A172 (cell line): ENCODE measurements around the gene DUSP7. TPM values are rescaled to one million over a fixed set of nuclear protein-coding genes. Genes with fewer than 3 reads are reported as not detected.

Experiments used
- DNase-seq: peaks from one replicate; pipeline ENCODE4 v3.0.0-alpha.2; 2015; ENCODE audit warnings: low spot score
- total RNA-seq: library from RNA; depleted of rRNA; stranded (reverse); fragments of >200 nt; shearing (Covaris generic); gene quantifications from 2 replicates; pipeline ENCODE4 v1.2.3, GENCODE V29; 2014; rRNA removed

The DUSP7 gene
- total RNA-seq, 1 experiment from 2014 or later: 14.1 TPM

DNA sequence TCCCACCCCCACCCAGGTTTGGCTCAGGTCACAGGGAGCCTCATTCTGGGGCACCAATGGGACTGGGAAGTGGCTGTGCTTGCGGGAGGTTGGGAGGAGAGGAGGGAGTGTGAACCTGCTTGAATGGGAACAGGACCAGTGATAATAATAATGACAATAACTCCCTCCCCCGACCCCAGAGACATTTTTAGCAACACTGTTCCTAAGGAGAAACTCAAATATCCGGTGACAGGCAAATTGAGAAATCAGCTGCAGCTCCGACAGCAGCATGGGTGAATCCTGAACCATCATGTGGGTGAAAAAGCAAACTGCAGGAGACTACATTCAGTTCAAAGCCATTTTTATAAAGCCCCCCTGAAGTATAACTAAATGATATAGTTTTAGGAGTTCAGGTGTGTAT lies 49.1 kb downstream of the DUSP7 start:
- DNase-seq: no peak

DNA sequence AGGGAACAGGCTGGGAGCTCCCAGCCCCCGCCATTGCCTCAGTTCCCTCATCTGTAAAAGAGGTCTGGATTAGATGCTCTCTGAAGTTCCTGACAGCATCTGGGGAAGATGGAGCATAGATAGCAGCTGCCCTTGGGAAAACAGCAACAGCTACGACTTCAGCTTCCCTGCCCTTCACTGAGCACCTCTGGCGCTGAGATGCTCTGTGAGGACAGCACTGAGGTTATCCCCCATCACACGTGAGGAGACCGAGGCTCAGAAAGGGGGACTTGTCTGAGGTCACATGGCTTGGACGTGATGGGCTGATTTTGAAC lies 49.6 kb downstream of the DUSP7 start:
- DNase-seq: no peak

DNA sequence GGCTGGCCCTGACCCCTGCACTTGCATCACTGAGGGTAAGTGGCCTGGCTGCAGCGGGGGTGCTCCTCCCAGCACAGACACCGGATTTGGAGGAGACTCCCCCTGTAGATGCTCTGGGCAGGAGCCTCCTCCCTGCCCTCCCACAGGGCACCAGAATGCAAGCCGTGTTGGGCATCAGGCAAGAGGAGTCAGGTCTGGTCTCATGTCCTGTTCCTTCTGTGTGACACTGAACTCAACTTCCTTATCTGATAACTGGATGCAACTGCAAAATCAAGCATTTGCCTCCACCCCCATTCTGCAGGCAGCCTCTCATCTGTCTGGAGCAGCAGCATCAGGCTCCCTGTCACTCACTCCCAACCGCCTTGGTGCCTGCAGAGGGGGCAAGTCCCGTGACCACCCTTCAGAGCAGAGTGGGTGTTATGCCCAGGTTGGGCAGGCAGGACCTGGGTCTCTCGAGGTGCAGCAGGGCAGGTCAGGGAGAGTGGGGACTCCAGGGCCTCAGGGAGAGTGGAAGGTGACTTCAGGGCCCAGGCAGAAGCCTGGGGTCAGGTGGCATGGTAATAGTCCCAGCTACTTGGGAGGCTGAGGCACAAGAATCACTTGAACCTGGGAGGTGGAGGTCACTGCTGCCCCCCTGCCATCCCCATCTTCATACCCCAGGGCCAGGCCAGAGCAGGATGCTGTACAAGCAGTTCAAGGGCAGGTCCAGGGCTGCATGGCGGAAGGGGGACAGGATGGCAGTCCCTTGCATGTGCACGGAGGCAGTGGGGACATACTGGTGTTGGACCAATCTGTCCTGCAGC lies 50.2 kb downstream of the DUSP7 start:
- no peak for DNase-seq

DNA sequence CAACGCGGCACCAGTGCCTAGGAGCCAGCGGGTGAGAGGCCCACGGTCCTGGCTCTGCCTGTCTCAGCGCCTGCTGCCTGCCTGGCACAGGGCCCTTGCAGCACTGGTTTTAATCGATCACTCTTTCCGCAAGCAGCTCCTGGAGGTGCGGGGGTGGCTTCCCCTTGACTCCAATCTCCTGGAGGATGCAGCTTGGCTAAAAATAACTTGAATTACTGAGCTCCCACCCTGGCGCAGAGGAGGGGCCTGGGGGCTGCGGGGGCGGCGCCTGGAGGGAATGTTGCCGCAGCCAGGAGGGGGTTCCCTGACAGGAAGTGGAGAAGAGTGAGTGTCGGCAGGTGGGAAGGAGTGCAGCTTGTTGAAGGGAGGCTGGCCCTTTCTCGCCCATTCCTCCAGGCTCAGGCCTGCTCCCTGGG lies 50.8 kb downstream of the DUSP7 start:
- DNase-seq: peak; percentile 50

DNA sequence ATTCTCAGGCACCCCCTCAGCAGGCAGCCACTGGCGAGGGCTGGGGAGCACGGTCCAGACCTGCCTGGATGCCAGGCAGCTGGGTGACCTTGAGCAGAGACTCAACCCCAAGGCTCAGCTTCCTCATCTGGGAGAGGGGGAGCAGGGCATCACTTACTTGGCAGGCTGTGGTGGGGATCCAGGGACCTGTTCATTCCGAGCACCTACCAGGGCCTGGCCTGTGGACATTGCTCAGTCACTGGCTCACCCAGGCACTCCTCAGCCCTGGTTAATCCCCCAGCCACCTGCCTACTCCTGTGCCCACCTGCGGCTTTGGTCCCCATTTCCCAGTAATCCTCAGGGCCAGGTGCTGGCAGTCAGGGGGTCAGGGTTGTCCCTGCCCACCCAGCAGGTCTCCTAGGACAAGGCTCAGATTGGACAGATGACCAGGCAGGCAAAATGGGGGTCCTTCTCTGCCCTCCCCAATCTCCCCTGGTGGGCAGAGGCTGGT lies 51.4 kb downstream of the DUSP7 start:
- no peak for DNase-seq

DNA sequence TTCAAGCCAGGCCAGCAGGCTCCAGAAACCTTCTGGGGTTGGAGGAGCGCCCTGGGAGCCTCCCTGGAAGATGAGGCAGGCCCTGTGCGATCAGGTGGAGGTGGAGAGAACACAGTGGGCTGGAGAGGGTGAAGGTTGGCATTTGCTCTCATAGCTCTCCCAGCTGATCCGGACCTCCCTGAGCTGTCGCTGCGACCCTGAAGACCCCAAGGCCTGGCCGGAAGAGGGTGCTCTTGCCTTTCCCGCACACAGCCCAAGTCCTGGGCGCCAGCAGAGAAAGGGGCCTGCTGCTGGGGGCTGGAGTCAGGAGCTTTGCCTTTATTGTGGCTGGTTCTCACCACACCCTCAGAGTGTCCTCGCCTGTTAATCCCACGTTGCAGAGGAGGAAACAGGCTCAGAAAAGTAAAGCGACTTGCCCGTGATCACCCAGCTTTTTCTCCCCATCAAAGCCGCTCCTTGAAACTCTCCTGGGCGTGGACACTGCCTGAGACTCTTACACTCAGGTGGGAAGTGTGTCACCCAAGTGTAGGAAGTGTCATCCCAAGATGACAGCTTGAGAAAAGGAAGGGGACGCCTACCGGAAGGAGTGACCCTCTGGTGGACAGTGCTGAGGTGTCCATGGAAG lies 52.1 kb downstream of the DUSP7 start:
- no peak for DNase-seq

DNA sequence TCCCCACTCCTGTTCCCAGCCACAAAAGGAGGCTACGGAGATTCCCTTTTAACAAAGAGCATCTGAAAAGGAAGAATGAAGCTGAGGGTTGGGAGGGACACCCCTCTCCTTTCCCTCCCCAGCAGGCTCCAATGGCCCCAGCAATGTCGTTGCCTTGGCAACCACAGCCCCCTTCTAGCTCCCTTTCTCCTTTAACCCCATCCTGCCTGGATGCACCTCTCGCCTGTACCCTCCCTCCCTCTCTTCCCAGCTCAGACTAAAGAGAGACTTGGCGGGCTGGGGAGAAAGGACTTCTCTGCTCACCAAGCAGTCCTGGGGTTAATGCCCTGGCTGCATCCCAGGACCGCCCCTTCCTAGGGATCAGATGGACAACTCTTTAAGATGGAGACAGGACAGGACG lies 53.6 kb downstream of the DUSP7 start:
- DNase-seq: no peak

DNA sequence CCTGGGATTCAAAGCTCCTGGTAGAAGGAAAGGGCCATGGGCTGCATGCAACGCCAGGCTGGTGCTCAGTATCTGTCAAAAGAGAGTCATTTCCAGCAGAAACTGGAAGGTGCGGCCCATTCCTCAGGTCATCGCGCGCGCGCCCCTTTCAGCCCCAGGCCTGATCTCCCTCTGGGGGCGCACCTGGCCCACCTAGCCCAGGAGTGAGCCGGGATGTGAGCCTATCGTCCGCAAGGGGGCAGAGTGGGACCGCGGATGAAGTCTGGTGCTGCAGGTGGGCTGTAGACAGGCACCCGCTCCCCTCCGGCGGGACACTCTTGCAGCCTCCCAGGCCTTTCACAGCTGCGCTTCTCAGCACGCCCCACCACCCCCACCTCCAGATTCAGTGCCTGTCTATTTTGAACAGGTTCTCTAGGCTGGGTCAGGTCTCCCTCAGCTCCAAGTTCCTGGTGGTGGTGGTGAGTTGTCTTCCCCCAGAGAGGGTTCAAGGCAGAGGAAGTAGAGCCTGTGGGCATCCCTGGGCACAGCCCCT lies 54.9 kb downstream of the DUSP7 start:
- DNase-seq: peak; percentile 48

DNA sequence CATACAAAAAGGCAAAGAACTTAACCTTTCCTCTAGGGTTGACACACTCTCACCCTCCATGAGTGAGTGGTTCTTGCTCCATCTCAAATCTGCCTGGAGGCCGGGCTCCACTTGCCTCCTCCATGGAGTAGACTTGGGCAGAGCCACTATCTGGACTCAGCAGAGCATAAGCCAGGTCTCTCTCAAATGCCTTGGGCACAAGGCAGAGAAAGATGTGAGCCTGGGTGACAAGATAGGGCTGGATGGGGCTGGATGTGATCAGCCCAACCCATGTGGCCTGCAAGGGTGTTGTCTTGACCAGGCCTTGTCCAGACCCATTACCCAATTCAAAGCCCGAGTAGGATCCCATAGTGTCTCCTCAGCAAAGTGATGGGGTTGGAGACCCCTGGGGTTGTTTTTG lies 56.5 kb downstream of the DUSP7 start:
- DNase-seq: no peak

Other genes with a start within 250 kb of the DUSP7 start
- not detected in 2 replicates for gene IQCF2, start 195.0 kb downstream of the DUSP7 start, total RNA-seq
- gene IQCF5, start 181.0 kb downstream of the DUSP7 start, total RNA-seq: not detected in 2 replicates
- not detected in 2 replicates for gene IQCF1, start 153.2 kb downstream of the DUSP7 start, total RNA-seq
- 48.7 and 51.4 TPM in 2 replicates for gene RRP9, start 114.7 kb downstream of the DUSP7 start, total RNA-seq
- 41.4 and 45.4 TPM in 2 replicates for gene PARP3, start 114.2 kb downstream of the DUSP7 start, total RNA-seq
- gene GPR62, start 101.2 kb downstream of the DUSP7 start, total RNA-seq: not detected in 2 replicates
- 99.7 and 107 TPM in 2 replicates for gene PCBP4, start 89.1 kb downstream of the DUSP7 start, total RNA-seq
- gene ABHD14B, start 82.5 kb downstream of the DUSP7 start, total RNA-seq: 21.2 and 21.5 TPM in 2 replicates
- 4.2 and 10.2 TPM in 2 replicates for gene ABHD14A, start 81.5 kb downstream of the DUSP7 start, total RNA-seq
- gene ACY1, start 73.0 kb downstream of the DUSP7 start, total RNA-seq: 46.5 and 66.1 TPM in 2 replicates
- 704 and 1,100 TPM in 2 replicates for gene RPL29, start 60.7 kb downstream of the DUSP7 start, total RNA-seq
- gene POC1A, start 97.9 kb upstream of the DUSP7 start, total RNA-seq: 16.5 and 19.0 TPM in 2 replicates
- gene ALAS1, start 141.6 kb upstream of the DUSP7 start, total RNA-seq: 60.1 and 66.9 TPM in 2 replicates
- gene TLR9, start 169.1 kb upstream of the DUSP7 start, total RNA-seq: not detected in 2 replicates
- 93.0 and 94.6 TPM in 2 replicates for gene TWF2, start 182.6 kb upstream of the DUSP7 start, total RNA-seq
- 15.6 and 19.5 TPM in 2 replicates for gene PPM1M, start 189.2 kb upstream of the DUSP7 start, total RNA-seq
- gene WDR82, start 222.1 kb upstream of the DUSP7 start, total RNA-seq: 42.0 and 46.2 TPM in 2 replicates
- gene GLYCTK, start 231.3 kb upstream of the DUSP7 start, total RNA-seq: 5.4 and 6.8 TPM in 2 replicates